Body of pancreas (tissue), 4 donors: ENCODE results near the gene S100Z.
A peak's percentile ranks its signal among the peaks of the same experiment; 100 is the strongest.

Experiments used
- POLR2A ChIP-seq, 3 donors: fragments of 450-650 bp; IDR thresholded peaks; one replicate each; pipeline ENCODE4 v1.6.1; 2016; ENCODE audit warnings: antibody characterized with exemption in 3 of 3, mild to moderate bottlenecking in 2 of 3
- TF ChIP-seq, protein P1 (sequence below), 7 experiments: fragments of 450-650 bp in 4 of 7; fragments of 200-600 bp in 3 of 7; sonication (generic) in 3 of 7; IDR thresholded peaks; one replicate each; pipeline ENCODE4 v1.5.1; 2016 to 2019; ENCODE audit warnings: antibody characterized with exemption in 7 of 7

GRCh38 chr5:76818844-76819831, 30.7 kb upstream of the S100Z start, which contains the start of gene F2RL1:
- TF ChIP-seq, protein P1, sequence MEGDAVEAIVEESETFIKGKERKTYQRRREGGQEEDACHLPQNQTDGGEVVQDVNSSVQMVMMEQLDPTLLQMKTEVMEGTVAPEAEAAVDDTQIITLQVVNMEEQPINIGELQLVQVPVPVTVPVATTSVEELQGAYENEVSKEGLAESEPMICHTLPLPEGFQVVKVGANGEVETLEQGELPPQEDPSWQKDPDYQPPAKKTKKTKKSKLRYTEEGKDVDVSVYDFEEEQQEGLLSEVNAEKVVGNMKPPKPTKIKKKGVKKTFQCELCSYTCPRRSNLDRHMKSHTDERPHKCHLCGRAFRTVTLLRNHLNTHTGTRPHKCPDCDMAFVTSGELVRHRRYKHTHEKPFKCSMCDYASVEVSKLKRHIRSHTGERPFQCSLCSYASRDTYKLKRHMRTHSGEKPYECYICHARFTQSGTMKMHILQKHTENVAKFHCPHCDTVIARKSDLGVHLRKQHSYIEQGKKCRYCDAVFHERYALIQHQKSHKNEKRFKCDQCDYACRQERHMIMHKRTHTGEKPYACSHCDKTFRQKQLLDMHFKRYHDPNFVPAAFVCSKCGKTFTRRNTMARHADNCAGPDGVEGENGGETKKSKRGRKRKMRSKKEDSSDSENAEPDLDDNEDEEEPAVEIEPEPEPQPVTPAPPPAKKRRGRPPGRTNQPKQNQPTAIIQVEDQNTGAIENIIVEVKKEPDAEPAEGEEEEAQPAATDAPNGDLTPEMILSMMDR (IDR thresholded peaks at IDR 0.05) = peak in 1 of 7 experiments; percentile 26
- TF ChIP-seq POLR2A (IDR thresholded peaks at IDR 0.05) = peak; percentile 95 to 98 (median 97)
